Mesenchymal stem cell (in vitro differentiated cells and primary cell): ENCODE results near the gene FKBP2.

Source experiments
- DNase-seq: peaks from one replicate; pipeline ENCODE4 v3.0.0-alpha.2; 2013
- H2AFZ ChIP-seq: one replicate; pipeline ENCODE4 v1.6.1; 2013; ENCODE audit warnings: low read depth, mild to moderate bottlenecking, control low read depth, inconsistent platforms, low read length, moderate library complexity
- H2AK5ac ChIP-seq: 2 replicates; pipeline ENCODE4 v1.6.1; 2013; ENCODE audit warnings: low read length, moderate library complexity, mild to moderate bottlenecking, inconsistent platforms; ENCODE audit not compliant: severe bottlenecking
- H2BK120ac ChIP-seq: one replicate; pipeline ENCODE4 v1.6.1; 2013; ENCODE audit warnings: low read depth, mild to moderate bottlenecking, inconsistent platforms, low read length, moderate library complexity
- H2BK12ac ChIP-seq, 2 experiments: one replicate each; pipeline ENCODE4 v1.6.1; 2013; ENCODE audit warnings: inconsistent platforms in 2 of 2, low read length in 2 of 2, mild to moderate bottlenecking in 2 of 2, moderate library complexity in 2 of 2, control low read depth in 1 of 2
- H2BK15ac ChIP-seq: one replicate; pipeline ENCODE4 v1.6.1; 2013; ENCODE audit warnings: mild to moderate bottlenecking, low read depth, inconsistent platforms; ENCODE audit not compliant: poor library complexity, severe bottlenecking
- H2BK5ac ChIP-seq: 2 replicates; pipeline ENCODE4 v1.6.1; 2013; ENCODE audit warnings: low read depth, mild to moderate bottlenecking, low read length, control low read depth, inconsistent platforms; ENCODE audit not compliant: poor library complexity, severe bottlenecking
- H3K14ac ChIP-seq, 2 experiments: one replicate each; pipeline ENCODE4 v1.6.1; 2013; ENCODE audit warnings: inconsistent platforms in 2 of 2, low read length in 2 of 2, control low read depth in 1 of 2, mild to moderate bottlenecking in 1 of 2, moderate library complexity in 1 of 2
- H3K18ac ChIP-seq, 2 experiments: one replicate each; pipeline ENCODE4 v1.6.1; 2013; ENCODE audit warnings: inconsistent platforms in 2 of 2, low read length in 2 of 2, control low read depth in 1 of 2, low read depth in 1 of 2, mild to moderate bottlenecking in 1 of 2
- H3K23ac ChIP-seq, 2 experiments: one replicate each; pipeline ENCODE4 v1.6.1; 2013; ENCODE audit warnings: inconsistent platforms in 2 of 2, low read length in 2 of 2, mild to moderate bottlenecking in 2 of 2, moderate library complexity in 2 of 2, control low read depth in 1 of 2
- H3K27ac ChIP-seq: 2 replicates; pipeline ENCODE4 v1.5.1; 2013; ENCODE audit warnings: mild to moderate bottlenecking, moderate library complexity, low read length, control low read depth, inconsistent platforms; ENCODE audit not compliant: poor library complexity, severe bottlenecking
- H3K27me3 ChIP-seq, 2 experiments: 2 replicates each; pipeline versions ENCODE4 v1.6.1 to v1.7.0; 2013; ENCODE audit warnings: low read length in 2 of 2, mild to moderate bottlenecking in 2 of 2, moderate library complexity in 2 of 2, control low read depth in 1 of 2, inconsistent platforms in 1 of 2; ENCODE audit not compliant: control insufficient read depth in 1 of 2, insufficient read depth in 1 of 2
- H3K36me3 ChIP-seq, 2 experiments: 2 replicates each; pipeline versions ENCODE4 v1.6.1 to v1.7.0; 2013; ENCODE audit warnings: low read length in 2 of 2, control low read depth in 1 of 2, inconsistent platforms in 1 of 2, low read depth in 1 of 2, mild to moderate bottlenecking in 1 of 2; ENCODE audit not compliant: insufficient read depth in 2 of 2, control insufficient read depth in 1 of 2
- H3K4ac ChIP-seq, 2 experiments: one replicate each; pipeline ENCODE4 v1.6.1; 2013; ENCODE audit warnings: inconsistent platforms in 2 of 2, low read length in 2 of 2, mild to moderate bottlenecking in 2 of 2, moderate library complexity in 2 of 2, control low read depth in 1 of 2, low read depth in 1 of 2
- H3K4me1 ChIP-seq: 2 replicates; pipeline ENCODE4 v1.6.1; 2013; ENCODE audit warnings: low read depth, low read length, control low read depth; ENCODE audit not compliant: control insufficient read depth, insufficient read depth
- H3K4me2 ChIP-seq: 2 replicates; pipeline ENCODE4 v1.6.1; 2013; ENCODE audit warnings: low read length, mild to moderate bottlenecking, inconsistent platforms; ENCODE audit not compliant: poor library complexity, severe bottlenecking
- H3K4me3 ChIP-seq, 2 experiments: 2 replicates each; pipeline versions ENCODE4 v1.5.1 to v1.7.0; 2013; ENCODE audit warnings: low read length in 2 of 2, mild to moderate bottlenecking in 2 of 2, control low read depth in 1 of 2, low read depth in 1 of 2; ENCODE audit not compliant: insufficient read depth in 1 of 2
- H3K79me1 ChIP-seq: replicated peaks from 2 replicates; pipeline ENCODE4 v1.6.1; 2013; ENCODE audit warnings: mild to moderate bottlenecking, control low read depth, low read length, inconsistent platforms; ENCODE audit not compliant: poor library complexity, severe bottlenecking
- H3K9ac ChIP-seq: 2 replicates; pipeline ENCODE4 v1.7.0; 2013; ENCODE audit warnings: mild to moderate bottlenecking, low read length, moderate library complexity
- H3K9me3 ChIP-seq: 2 replicates; pipeline ENCODE4 v1.7.0; 2013; ENCODE audit warnings: mild to moderate bottlenecking, low read length; ENCODE audit not compliant: control insufficient read depth
- H4K8ac ChIP-seq: one replicate; pipeline ENCODE4 v1.6.1; 2013; ENCODE audit warnings: inconsistent platforms, mild to moderate bottlenecking, low read length, moderate library complexity
- H4K91ac ChIP-seq: one replicate; pipeline ENCODE4 v1.6.1; 2013; ENCODE audit warnings: mild to moderate bottlenecking, low read length, inconsistent platforms
- WGBS: methylation state at CpG from one replicate; pipeline ENCODE4 v1.1.7; 2013; ENCODE audit warnings: mixed read lengths; 5-methylcytosine and 5-hydroxymethylcytosine counted together

The FKBP2 gene

DNA sequence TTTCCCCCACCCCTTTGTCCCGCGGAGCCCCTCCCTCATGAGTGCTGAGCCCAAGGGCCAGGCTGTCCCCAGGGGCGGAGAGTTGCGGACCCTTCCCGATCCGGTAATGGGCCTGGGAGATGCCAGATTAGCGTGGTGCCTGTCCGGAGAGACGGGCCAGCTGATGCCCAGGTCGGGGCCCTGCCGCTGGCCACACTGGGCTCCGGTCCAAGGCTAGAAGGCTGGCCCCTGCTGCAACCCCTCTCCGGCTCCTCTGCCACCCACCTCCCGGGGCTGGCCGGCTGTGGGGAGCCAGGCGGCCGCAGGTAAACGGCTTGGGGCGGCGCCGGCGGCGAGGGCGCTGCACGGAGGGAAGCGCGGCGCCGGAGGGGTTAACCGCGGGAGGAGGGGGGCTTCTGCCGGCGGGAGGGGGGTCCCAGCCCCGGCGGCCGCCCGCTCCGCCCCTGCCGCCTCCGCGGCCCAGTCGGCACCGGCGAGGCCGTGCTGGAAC, 50.4 kb downstream of the FKBP2 start, which contains the start of gene KCNK4:
Gene KCNK4, plus strand, starts transcription at position 41 of the 490 bp plus-strand sequence. CDS start 1,717 bp downstream, outside the sequence.
- H3K4me2 ChIP-seq: peak within 1 kb of the TSS; percentile 92
- peaks cover 52 to 55% of the 10 kb centered on the region in 2 experiments for H3K27me3 ChIP-seq
- peak within 1 kb of the TSS; percentile 29 for H3K9ac ChIP-seq
- no peak within 1 kb of the TSS for H3K27ac ChIP-seq
- peak within 1 kb of the TSS in 1 of 2 experiments; percentile 71 for H3K14ac ChIP-seq
- peak within 1 kb of the TSS in 1 of 2 experiments; percentile 70 for H3K23ac ChIP-seq
- no peak within 1 kb of the TSS for H4K8ac ChIP-seq
- peak within 1 kb of the TSS; percentile 40 to 56 for H3K4me3 ChIP-seq
- H2BK15ac ChIP-seq: no peak within 1 kb of the TSS
- no peak within 1 kb of the TSS for H2BK120ac ChIP-seq
- no peak for DNase-seq
- H2BK12ac ChIP-seq: no peak within 1 kb of the TSS
- no peak within 1 kb of the TSS for H2AK5ac ChIP-seq
- no peaks in the 10 kb centered on the region for H3K9me3 ChIP-seq
- no peak within 1 kb of the TSS for H4K91ac ChIP-seq
- H2AFZ ChIP-seq: no peak within 1 kb of the TSS
- H3K4ac ChIP-seq: no peak within 1 kb of the TSS
- H3K18ac ChIP-seq: no peak within 1 kb of the TSS
- H3K79me1 ChIP-seq: peaks cover 19% of the 10 kb centered on the region
- peaks cover 29% of the 10 kb centered on the region for H3K4me1 ChIP-seq
- 2% methylated on average over 35 of the region's 45 CpGs for WGBS
- no peak within 1 kb of the TSS for H2BK5ac ChIP-seq
- peaks cover 0 to 28% of the 10 kb centered on the region in 2 experiments for H3K36me3 ChIP-seq

DNA sequence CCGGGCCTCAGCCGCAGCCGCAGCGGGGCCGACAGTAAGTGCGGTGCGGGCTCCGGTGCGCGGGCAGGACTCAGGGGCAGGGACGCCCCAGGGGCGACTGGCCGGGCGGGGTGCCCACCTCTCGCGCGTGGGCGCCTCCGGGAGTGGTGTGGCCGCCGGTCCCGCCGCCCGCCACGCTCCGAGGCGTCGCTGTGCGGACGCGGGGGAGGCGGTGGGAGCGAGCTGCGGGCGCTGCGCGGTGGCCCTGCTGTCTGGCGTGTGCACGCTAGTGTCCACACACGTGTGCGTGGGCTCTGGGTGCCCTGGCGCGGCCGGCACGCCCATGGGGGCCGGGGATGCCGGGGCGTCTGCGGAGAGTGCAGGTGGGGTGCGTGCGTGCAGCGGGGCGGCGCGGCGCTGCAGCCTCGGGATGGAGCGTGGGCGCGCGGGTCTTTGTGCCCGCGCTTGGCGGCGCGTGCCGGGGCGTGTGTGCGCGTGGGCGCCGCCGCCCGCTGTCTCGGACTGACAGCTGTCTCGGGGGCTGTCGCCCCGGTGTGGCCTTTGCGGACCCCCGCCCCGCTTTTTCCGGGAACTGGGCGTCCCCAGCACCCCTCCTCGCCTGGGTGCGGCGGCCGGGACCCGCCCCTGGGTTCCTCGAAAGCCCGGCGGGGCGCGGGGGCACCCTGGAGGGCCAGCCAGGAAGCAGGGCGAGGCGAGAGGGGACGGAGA, 51.0 kb downstream of the FKBP2 start:
- Histone ChIP-seq H3K27me3 (peaks cover 58 to 61% of the 10 kb centered on the region in 2 experiments), H3K9me3 (no peaks in the 10 kb centered on the region), H2BK5ac (no peak overlapping the region), H3K23ac (peak overlapping the region in 1 of 2 experiments; percentile 70), H2AK5ac (no peak overlapping the region), H3K4me1 (peaks cover 23% of the 10 kb centered on the region), H2BK120ac (no peak overlapping the region), H2AFZ (peak overlapping the region; percentile 11), H4K91ac (no peak overlapping the region), H3K4me3 (peak overlapping the region; percentile 40 to 56), H4K8ac (no peak overlapping the region), H3K9ac (peak overlapping the region; percentile 29), H3K27ac (no peak overlapping the region), H3K4ac (no peak overlapping the region), H2BK12ac (no peak overlapping the region), H3K79me1 (peaks cover 15% of the 10 kb centered on the region), H3K18ac (peak overlapping the region in 1 of 2 experiments; percentile 26), H2BK15ac (no peak overlapping the region), H3K14ac (peak overlapping the region in 1 of 2 experiments; percentile 71), H3K4me2 (peak overlapping the region; percentile 92), H3K36me3 (peaks cover 0 to 24% of the 10 kb centered on the region in 2 experiments)
- 2% methylated on average over 62 of the region's 96 CpGs for WGBS
- no peak for DNase-seq

DNA sequence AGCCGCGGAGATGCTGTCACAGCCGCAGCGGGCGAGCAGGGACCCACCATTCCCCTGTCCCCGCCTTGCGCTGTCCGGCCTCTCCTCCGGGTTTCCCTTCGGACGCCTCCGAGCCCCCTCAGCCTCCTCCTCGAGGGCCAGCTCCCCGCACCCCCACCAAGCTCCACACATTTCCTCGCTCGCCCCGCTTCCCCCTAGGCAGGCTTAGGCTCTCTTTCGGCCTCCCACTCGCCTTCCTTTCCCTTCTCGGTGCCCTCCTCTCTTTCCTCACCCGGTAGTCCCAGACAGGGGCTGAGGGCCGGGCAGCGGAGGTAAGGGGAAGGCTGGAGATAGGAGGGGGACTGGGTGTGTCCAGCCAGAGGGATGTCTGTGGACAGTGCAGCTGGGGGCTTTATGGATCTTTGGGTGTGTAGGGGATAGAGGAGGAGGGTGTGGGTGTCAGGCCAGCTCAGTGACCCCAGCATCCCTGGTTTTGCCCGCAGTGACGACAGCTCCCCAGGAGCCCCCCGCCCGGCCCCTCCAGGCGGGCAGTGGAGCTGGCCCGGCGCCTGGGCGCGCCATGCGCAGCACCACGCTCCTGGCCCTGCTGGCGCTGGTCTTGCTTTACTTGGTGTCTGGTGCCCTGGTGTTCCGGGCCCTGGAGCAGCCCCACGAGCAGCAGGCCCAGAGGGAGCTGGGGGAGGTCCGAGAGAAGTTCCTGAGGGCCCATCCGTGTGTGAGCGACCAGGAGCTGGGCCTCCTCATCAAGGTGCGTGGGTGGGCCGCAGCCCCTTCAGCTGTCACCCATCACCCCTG, 51.8 kb downstream of the FKBP2 start:
- peaks cover 18% of the 10 kb centered on the region for H3K4me1 ChIP-seq
- H3K9me3 ChIP-seq: no peaks in the 10 kb centered on the region
- no peak overlapping the region for H3K27ac ChIP-seq
- peak overlapping the region; percentile 11 for H2AFZ ChIP-seq
- no peak overlapping the region for H2BK120ac ChIP-seq
- DNase-seq: no peak
- no peak overlapping the region for H2BK12ac ChIP-seq
- no peak overlapping the region for H2AK5ac ChIP-seq
- peaks cover 10% of the 10 kb centered on the region for H3K79me1 ChIP-seq
- H3K9ac ChIP-seq: peak overlapping the region; percentile 29
- 35% methylated on average over 32 of the region's 42 CpGs for WGBS
- H3K27me3 ChIP-seq: peaks cover 65 to 69% of the 10 kb centered on the region in 2 experiments
- no peak overlapping the region for H3K23ac ChIP-seq
- H3K4me3 ChIP-seq: peak overlapping the region; percentile 38 to 56
- H2BK5ac ChIP-seq: no peak overlapping the region
- no peak overlapping the region for H4K8ac ChIP-seq
- peak overlapping the region; percentile 92 for H3K4me2 ChIP-seq
- H3K18ac ChIP-seq: peak overlapping the region in 1 of 2 experiments; percentile 26
- no peak overlapping the region for H3K4ac ChIP-seq
- no peak overlapping the region for H4K91ac ChIP-seq
- no peak overlapping the region for H2BK15ac ChIP-seq
- peaks cover 0 to 20% of the 10 kb centered on the region in 2 experiments for H3K36me3 ChIP-seq
- no peak overlapping the region for H3K14ac ChIP-seq
